SK-N-MC (cell line): ENCODE measurements around the gene SLC6A11.

ENCODE experiments used
- EZH2 ChIP-seq: fragments of 200-600 bp; sonication (generic); IDR thresholded peaks from one replicate; pipeline ENCODE4 v1.6.1; 2017; ENCODE audit warnings: antibody characterized with exemption
- FOXP2 ChIP-seq: optimal IDR thresholded peaks from 2 replicates; pipeline ENCODE3; 2011; ENCODE audit warnings: mild to moderate bottlenecking, moderate library complexity; ENCODE audit not compliant: insufficient read depth; ENCODE audit errors: extremely low read length, control extremely low read depth
- POLR2AphosphoS5 ChIP-seq: IDR thresholded peaks from 2 replicates; pipeline ENCODE4 v1.6.1; 2012; ENCODE audit warnings: mild to moderate bottlenecking, low read depth, low read length, borderline replicate concordance

DNA sequence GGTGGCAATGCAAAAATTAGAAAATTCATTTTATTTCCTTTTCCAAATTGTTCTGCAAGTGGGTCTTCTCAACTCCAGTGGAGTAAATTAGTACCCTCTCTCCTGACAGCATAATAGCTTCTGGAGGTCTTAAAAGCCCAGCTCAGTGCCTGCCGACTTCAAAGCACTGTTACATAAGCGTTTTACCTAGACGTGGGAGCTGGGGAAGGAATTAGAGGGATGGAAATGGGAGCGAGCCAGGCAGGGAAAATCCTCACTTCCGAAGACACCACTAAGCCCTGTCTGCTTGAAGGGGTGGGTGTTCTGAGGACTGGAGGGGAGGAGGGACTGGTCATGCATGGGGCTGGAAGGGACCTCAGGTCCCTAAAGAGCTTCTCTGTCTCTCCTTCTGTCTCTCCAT lies 99.3 kb downstream of the SLC6A11 start:
- TF ChIP-seq POLR2AphosphoS5: no peak
- no peak for TF ChIP-seq EZH2
- TF ChIP-seq FOXP2: no peak
